RWPE1 (cell line): ENCODE results near the gene ENOX1.

Experiments
- CTCF ChIA-PET: fragments of 350-600 bp; sonication (Branson Sonifier 250); formaldehyde crosslinking; extraction: SDS; loops from one replicate; lab custom pipeline; 2021; lab: Yijun Ruan, JAX
- POLR2A ChIA-PET: fragments of 400-600 bp; formaldehyde crosslinking; extraction: SDS; loops from one replicate; lab custom pipeline; 2020; ENCODE audit warnings: antibody characterized with exemption; ENCODE audit not compliant: low non-redundant PET; lab: Yijun Ruan, JAX
- DNase-seq: peaks from one replicate; pipeline ENCODE4 v3.0.0; 2012; ENCODE audit warnings: low spot score
- H3K27ac ChIP-seq: fragments of 450-650 bp; 2 replicates; pipeline ENCODE4 v1.5.1; 2017
- CTCF ChIP-seq: fragments of 450-650 bp; conservative IDR thresholded peaks from 2 replicates; pipeline ENCODE4 v1.5.1; 2017; ENCODE audit warnings: low read depth, mild to moderate bottlenecking

ENOX1 gene

GRCh38 chr13:43293008-43293407, 493.8 kb downstream of the ENOX1 start:
- TF ChIP-seq CTCF, result no peak
- ChIA-PET POLR2A (no interaction called here), CTCF (no interaction called here)
- no peak overlapping the region for H3K27ac ChIP-seq
- no peak for DNase-seq

- CTCF ChIA-PET, result interaction anchor here (0.6 kb wide), 1 partner anchor 11 kb away, joined by 3 read pairs; no protein-coding TSS in a partner anchor
- TF ChIP-seq CTCF, result no peak
- DNase-seq, result no peak
These were observed 495.3 kb downstream of the ENOX1 start for GRCh38 chr13:43291287-43292060.

GRCh38 chr13:43289470-43290255, 497.1 kb downstream of the ENOX1 start:
- DNase-seq, result no peak
- ChIA-PET POLR2A (no interaction called here), CTCF (interaction anchor here (0.6 kb wide), 1 partner anchor 148 kb away, joined by 3 read pairs; no protein-coding TSS in a partner anchor)
- no peak for TF ChIP-seq CTCF
- H3K27ac ChIP-seq, result no peak overlapping the region

More at GRCh38 chr13:43291287-43292060, 495.3 kb downstream of the ENOX1 start:
- no peak overlapping the region for H3K27ac ChIP-seq
- POLR2A ChIA-PET, result no interaction called here

GRCh38 chr13:43286751-43287150, 500.0 kb downstream of the ENOX1 start:
- CTCF ChIA-PET, result no interaction called here
- TF ChIP-seq CTCF, result no peak

GRCh38 chr13:43285933-43286597, 500.7 kb downstream of the ENOX1 start:
- no peak for DNase-seq
- POLR2A ChIA-PET, result no interaction called here
- no peak overlapping the region for H3K27ac ChIP-seq
- TF ChIP-seq CTCF, result no peak
- CTCF ChIA-PET, result no interaction called here

More at GRCh38 chr13:43286751-43287150, 500.0 kb downstream of the ENOX1 start:
- no peak for DNase-seq
- POLR2A ChIA-PET, result no interaction called here
- no peak overlapping the region for H3K27ac ChIP-seq

- no peak overlapping the region for H3K27ac ChIP-seq
- peak; percentile 45 for DNase-seq
- CTCF ChIA-PET, result interaction anchor here (0.7 kb wide), 2 partner anchors 14 to 671 kb away, joined by 3 to 4 read pairs; no protein-coding TSS in a partner anchor
- POLR2A ChIA-PET, result no interaction called here
- no peak for TF ChIP-seq CTCF
These were observed 502.6 kb downstream of the ENOX1 start for GRCh38 chr13:43284162-43284561.
